ENCODE data around the gene GMCL2.

GMCL2 gene

DNA sequence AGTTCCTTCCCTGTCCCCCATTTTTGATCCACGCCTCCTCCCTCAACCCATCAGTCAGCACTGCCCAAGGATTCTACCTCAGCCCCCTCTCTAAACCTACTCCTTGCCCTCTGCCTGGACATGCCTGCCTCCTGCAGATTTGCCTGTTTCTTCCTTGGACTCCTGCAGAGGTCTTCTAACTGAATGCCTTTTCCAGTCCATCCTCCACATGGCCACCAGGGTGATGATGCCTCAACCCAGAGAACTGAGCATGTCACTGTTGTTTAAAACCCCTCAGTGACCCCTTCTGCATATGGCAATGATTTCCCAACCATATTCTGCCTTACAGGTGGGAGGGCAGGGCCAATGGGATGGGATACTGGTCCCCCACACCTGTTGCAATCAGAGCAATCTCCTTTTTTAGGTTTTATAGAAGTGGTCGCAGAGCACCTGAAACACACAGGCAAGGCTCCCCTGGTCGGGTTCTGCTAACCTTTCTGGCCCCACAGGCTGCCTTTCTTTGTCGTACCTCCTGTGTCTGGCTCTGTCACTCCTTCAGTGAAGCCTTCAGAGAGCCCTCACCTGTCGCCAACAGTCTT, 36.1 kb upstream of the GMCL2 start:
- TF ChIP-seq, protein P1, sequence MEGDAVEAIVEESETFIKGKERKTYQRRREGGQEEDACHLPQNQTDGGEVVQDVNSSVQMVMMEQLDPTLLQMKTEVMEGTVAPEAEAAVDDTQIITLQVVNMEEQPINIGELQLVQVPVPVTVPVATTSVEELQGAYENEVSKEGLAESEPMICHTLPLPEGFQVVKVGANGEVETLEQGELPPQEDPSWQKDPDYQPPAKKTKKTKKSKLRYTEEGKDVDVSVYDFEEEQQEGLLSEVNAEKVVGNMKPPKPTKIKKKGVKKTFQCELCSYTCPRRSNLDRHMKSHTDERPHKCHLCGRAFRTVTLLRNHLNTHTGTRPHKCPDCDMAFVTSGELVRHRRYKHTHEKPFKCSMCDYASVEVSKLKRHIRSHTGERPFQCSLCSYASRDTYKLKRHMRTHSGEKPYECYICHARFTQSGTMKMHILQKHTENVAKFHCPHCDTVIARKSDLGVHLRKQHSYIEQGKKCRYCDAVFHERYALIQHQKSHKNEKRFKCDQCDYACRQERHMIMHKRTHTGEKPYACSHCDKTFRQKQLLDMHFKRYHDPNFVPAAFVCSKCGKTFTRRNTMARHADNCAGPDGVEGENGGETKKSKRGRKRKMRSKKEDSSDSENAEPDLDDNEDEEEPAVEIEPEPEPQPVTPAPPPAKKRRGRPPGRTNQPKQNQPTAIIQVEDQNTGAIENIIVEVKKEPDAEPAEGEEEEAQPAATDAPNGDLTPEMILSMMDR (IDR thresholded peaks at IDR 0.05; ENCODE audit: extremely low read depth, insufficient read depth, missing control alignments) = no peak
- in situ Hi-C loops (cut with MboI; ENCODE audit: low pct_unique_long_range_greater_than_20kb, low sequenced_read_pairs, unreplicated experiment) = no loop called here
- no peak for DNase-seq (ENCODE audit: low spot score)

DNA sequence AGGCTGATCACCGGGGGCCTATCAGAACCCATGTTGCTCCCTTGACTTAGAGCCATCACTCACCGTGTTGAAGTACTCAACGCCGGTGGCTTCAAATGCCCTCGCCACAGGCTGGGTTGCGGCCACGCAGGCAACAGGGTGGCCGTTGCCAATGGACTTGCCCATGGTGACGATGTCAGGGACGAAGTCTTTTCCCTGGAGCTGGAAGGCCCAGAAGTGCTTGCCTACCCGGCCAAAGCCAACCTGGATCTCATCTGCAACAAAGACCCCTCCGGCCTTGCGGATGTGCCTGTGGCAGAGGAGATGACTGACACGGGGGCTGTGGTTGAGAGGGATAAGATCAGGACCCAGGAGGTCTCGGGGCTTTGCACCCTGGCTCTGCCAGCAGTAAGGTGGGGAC, 35.1 kb upstream of the GMCL2 start:
- TF ChIP-seq, protein P1 (IDR thresholded peaks at IDR 0.05; ENCODE audit: extremely low read depth, insufficient read depth, missing control alignments) = no peak
- no peak for DNase-seq (ENCODE audit: low spot score)
- in situ Hi-C loops (cut with MboI; ENCODE audit: low pct_unique_long_range_greater_than_20kb, low sequenced_read_pairs, unreplicated experiment) = no loop called here

GRCh38 chr5:178221853-178222252, 34.7 kb upstream of the GMCL2 start:
- TF ChIP-seq, protein P1 (IDR thresholded peaks at IDR 0.05; ENCODE audit: extremely low read depth, insufficient read depth, missing control alignments) = no peak
- in situ Hi-C loops (cut with MboI; ENCODE audit: low pct_unique_long_range_greater_than_20kb, low sequenced_read_pairs, unreplicated experiment) = no loop called here
- no peak for DNase-seq (ENCODE audit: low spot score)

GRCh38 chr5:178221282-178221681, 34.1 kb upstream of the GMCL2 start:
- DNase-seq (ENCODE audit: low spot score) = no peak
- in situ Hi-C loops (cut with MboI; ENCODE audit: low pct_unique_long_range_greater_than_20kb, low sequenced_read_pairs, unreplicated experiment) = no loop called here
- TF ChIP-seq, protein P1 (IDR thresholded peaks at IDR 0.05; ENCODE audit: extremely low read depth, insufficient read depth, missing control alignments) = no peak

DNA sequence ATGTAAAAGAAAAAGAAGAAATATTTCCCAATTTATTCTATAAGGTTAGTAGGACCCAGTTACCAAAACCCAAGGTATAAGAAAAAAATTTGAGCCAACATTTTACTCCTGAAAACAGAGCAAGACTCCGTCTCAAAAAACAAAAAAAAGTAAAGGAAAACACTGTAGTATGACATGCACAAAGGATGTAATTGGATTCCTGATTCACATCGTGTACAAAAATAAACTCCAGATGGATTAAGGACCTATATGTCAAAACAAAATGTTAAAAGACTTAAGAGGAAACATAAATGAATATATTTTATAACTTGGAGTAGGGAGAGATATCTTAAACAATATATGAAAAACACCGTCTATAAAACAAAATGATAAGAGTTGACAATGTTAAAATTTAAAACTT, 31.7 kb upstream of the GMCL2 start:
- TF ChIP-seq, protein P1 (IDR thresholded peaks at IDR 0.05; ENCODE audit: extremely low read depth, insufficient read depth, missing control alignments) = no peak
- DNase-seq (ENCODE audit: low spot score) = no peak
- in situ Hi-C loops (cut with MboI; ENCODE audit: low pct_unique_long_range_greater_than_20kb, low sequenced_read_pairs, unreplicated experiment) = no loop called here

DNA sequence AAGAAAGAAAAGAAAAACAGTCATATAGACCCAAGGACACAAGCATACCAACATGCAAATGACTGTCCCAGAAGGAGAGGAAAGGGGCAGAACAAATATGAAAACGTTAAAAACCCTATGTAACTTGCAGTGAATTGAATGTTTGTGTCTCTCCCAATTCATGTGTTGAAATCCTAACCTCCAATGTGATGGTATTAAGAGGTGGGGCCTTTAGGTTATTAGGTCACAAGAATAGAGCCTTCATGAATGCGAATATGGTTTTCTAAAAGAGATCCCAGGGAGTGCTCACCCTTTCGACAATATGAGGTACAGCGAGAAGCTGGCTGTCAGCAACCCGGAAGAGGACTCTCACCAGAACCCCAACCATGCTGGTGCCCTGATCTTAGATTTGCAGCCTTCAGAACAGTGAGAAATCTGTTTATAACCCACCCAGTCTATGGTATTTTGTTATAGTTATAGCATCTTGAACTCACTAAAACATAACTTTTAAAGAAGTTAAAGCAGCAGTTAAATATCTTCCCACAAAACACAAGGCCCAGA, 31.1 kb upstream of the GMCL2 start:
- TF ChIP-seq, protein P1 (IDR thresholded peaks at IDR 0.05; ENCODE audit: extremely low read depth, insufficient read depth, missing control alignments) = no peak
- DNase-seq (ENCODE audit: low spot score) = no peak
- in situ Hi-C loops (cut with MboI; ENCODE audit: low pct_unique_long_range_greater_than_20kb, low sequenced_read_pairs, unreplicated experiment) = no loop called here

All from GM13977 (cell line).